Measurements from ENCODE around the gene CUL9.

CUL9 gene

DNA sequence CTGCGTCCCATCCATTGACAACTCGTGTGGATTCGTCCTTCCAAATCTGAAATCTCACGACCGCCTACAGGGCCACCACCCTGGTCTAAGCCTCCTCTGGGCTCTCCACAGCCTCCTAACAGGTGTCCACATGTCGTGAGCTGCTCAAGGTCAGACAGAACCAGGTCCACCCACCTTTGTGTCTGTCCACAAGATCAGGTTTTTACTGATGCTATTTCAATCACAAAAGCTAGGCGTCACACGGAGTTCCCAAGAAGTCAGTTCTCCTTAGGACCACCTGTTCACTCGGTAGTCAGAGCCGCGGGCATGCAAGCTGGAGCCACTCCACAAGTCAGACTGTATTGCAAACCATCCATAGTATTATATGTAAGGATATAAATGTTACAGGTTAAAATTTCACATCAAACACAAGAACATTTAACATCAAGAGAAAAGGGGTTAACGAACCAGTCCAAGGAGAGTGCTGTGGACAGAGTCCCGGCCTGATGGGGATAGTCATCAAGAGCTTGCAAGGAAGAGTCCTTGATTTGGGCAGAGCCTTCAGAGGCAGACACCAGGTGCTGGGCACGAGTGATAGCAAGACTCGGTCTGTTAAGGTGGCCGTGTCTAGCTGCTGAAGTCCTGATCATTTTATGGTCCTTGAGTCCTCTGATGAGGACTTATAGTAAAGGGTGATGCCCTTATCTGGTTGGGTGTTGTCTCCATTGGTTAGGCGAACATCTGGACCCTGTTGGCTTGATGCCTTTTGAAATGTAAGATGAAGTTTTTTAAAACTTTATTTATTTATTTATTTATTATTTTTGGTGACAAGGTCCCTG, 48.0 kb downstream of the CUL9 start:
- no peak for DNase-seq (ENCODE audit: low read depth)

DNA sequence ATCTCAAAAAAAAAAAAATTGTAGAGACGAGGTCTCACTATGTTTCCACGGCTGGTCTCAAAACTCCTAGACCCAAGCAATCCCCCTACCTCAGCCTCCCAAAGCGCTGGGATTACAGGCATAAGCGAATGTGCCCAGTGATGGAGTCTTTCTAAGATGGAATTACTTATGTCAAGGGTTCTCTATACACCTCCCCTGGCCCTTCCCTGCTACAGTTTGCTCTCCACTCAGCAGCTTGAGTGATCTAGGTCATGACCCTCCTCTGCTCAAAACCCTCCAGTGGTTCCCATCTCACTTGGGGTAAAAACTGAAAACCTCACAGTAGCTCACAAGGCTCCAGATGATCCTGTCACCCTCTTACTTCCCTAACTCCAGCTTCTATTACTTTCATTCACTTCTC, 49.1 kb downstream of the CUL9 start:
- DNase-seq (ENCODE audit: low read depth), result no peak

GRCh38 chr6:43231735-43232450, 49.9 kb downstream of the CUL9 start:
- DNase-seq (ENCODE audit: low read depth), result no peak

GRCh38 chr6:43235841-43236240, 53.8 kb downstream of the CUL9 start:
- DNase-seq (ENCODE audit: low read depth), result no peak

GRCh38 chr6:43239054-43239453, 57.1 kb downstream of the CUL9 start:
- DNase-seq (ENCODE audit: low read depth), result no peak

DNA sequence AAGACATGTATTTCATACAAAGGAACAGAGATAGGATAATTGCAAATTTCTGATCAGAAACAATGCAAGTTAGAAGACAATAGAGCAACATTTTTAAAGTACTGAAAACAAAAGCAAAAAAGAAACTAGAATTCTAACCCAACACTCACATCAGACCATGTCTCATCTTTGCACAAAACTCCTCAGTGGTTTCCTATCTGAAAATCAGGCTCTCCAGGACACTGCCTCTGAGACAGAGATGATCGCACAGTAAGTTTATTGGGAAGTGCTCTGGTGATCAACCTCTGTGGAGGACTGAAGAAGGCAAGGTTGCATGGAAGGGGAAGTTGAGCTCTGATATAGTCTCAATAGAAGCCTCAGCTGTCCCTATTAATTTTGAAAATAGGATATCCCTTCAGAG, 59.0 kb downstream of the CUL9 start:
- DNase-seq (ENCODE audit: low read depth), result no peak

DNA sequence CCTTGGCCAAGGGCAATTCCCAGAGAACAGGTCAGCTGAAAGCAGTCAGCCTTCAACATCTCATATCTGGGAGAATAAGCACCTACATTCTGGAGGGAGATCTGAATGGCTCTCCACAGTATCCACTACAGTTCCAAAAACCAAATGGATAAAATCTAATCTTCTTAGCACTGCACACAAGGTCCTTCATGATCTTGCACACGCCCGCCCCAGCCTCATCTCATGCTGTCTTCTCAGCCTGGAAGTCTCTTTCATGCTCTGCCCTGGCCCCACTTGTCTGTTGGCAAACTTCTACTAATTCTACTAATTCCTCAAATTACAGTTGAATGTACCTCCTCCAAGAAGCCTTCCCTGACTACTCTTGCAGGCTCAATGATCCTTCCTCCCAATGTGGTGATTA, 59.5 kb downstream of the CUL9 start:
- no peak for DNase-seq (ENCODE audit: low read depth)

DNA sequence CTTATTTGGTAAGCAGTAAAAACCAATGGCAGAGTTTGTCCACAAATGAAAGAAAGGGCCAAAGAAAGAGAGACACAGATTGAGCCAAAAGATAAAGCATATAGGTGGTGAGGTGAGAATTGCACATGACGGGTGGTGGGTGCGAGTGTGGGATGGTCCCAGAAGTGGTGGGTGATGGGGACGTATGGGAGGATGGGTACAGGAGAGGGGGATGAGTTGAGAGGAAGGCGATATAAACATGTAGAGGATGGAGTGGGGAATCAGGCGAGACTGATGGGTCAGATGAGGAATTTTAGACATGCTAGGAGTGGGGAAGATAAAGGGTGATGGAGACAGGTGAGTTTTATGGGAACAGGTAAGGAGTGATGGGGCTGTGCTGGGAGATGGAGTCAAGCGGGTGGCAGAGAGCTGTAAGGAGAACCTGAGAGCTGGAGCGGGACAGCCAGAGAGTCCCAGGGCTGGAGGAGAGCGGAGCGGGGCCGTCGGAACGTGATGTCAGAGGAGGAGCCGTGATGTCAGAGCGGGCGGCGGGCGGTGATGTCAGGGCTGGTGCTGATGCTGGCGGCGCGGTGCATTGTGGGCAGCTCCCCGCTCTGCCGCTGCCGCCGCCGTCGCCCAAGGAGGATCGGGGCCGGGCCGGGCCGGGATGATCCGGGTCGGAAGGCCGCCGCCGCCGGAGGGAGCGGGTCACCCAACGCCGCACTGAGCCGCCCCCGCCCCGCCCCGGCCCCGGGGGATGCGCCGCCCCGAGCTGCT, 61.1 kb downstream of the CUL9 start, which contains the start of gene TTBK1:
Gene TTBK1 (plus strand): TSS at position 574 of the 756 bp plus-strand sequence. CDS start 3,180 bp downstream, outside the sequence.
- DNase-seq (ENCODE audit: low read depth), result no peak

DNA sequence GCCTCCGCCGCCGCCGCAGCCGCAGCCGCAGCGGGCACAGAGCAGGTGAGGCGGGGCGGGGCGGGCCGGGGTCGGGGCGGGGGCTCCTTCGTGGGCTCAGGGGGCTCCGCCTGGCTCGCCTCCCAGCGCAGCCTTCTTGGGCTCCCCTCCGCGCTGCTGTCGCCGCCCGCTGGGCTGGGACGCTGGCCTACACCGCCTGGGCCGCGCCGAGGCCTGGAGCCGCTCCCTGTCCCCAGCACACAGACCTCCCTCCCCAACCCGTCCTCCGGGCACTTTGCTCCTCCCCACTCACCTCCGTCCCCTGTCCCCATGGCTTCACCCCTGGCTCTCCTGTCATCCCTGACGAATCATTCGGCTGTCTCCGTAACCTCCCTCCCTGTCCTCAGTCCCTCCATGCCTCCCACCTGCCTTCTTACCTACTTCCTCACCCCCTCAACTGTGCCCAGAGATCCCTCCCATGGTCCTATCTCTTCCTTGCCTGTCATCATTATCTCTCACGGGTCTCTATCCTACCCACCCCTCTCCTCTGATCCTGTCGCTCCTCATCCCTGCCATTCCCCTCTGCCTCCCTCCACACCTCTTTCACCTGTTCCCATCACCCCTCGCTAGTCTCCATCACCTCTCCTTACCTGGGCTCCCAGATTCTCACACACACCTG, 61.8 kb downstream of the CUL9 start:
- DNase-seq (ENCODE audit: low read depth), result no peak

GRCh38 chr6:43246301-43247113, 64.5 kb downstream of the CUL9 start:
- no peak for DNase-seq (ENCODE audit: low read depth)

GRCh38 chr6:43247114-43247999, 65.4 kb downstream of the CUL9 start:
- no peak for DNase-seq (ENCODE audit: low read depth)

DNA sequence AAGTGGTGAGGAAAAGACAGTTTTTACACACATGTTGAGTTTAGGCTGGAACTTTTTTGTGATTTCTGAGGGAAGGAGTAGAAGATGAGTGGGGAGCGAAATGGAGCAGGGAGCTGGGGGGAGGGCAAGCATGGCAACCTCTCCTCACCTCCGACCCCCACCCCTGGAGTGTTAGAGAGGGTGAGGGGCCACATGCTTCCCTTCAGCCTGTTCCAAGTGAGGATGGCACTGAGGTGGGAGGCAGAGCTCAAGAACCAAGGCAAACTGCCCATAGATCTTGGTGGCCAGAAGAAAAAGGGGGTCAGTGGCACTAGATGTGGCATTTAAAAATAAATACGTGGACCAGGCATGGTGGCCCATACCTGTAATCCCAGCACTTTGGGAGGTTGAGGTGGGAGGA, 66.1 kb downstream of the CUL9 start:
- DNase-seq (ENCODE audit: low read depth), result no peak

- no peak for DNase-seq (ENCODE audit: low read depth)
Observed at GRCh38 chr6:43248791-43249190, 66.8 kb downstream of the CUL9 start.

DNA sequence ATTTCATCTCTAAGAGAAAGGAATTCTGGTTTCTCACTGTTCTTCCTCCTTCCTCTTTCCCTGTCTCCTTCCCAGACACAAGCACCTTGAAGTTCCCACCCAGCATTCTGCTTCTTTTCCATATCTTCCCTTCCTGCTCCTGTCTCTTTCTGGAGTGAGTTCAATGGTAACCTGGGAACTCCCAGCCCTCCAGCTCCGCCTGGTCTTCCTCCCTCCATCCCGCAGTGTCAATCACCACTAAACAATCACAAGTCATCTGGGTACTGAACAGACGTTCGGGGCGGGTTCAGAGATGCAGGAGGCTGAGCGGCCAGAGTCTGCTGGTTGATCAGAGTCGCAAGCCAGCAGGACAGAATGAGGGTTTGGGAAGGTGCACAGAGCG, 69.0 kb downstream of the CUL9 start:
- DNase-seq (ENCODE audit: low read depth), result no peak

- no peak for DNase-seq (ENCODE audit: low read depth)
Observed at GRCh38 chr6:43253401-43253800, 71.4 kb downstream of the CUL9 start.

DNA sequence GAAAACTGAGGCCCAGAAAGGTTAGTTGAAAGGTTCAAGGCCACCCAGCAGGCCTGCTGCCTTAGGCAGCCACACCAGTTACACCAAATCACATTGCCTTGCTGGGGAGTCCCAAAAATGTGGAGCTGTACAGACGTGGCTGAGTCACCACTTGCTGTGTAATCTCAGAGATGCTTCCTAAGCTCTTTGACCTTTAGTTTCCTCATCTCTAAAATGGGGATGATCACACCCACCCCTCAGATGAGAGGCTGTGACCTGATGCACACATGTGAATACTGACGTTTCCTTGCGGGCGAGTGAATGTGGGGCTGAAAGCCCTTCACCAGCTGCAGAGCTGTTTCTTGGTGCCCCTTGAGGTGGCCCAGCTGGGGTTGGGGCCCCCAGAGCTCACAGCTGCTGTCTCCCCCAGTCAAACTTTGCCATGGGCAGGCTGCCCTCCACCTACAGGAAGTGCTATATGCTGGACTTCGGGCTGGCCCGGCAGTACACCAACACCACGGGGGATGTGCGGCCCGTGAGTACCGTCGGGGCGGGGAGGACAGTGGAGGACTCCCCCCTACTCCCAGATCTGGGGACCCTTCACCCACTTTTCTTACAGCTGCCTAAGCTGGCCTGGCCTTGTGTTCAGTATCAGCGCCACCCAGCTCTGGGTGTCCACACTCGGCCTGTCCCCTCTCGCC, 72.3 kb downstream of the CUL9 start:
- DNase-seq (ENCODE audit: low read depth), result no peak

DNA sequence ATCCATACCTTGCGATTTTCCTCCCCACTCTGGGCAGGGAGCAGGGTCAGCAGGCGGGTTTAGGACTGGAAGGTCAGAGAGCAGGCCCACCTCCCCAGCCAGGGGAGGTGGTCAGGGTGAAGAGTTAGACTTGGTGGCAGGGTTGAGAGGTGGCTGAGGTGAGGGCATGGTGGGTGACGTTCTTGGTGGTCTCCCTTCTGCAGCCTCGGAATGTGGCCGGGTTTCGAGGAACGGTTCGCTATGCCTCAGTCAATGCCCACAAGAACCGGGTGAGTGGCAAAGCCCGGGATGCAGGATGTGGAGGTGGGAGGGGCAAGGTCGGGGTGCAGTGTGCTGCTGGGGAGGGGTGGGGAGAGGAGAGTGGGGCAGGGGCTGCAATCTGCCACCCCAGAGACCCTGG, 72.8 kb downstream of the CUL9 start:
- DNase-seq (ENCODE audit: low read depth), result no peak

DNA sequence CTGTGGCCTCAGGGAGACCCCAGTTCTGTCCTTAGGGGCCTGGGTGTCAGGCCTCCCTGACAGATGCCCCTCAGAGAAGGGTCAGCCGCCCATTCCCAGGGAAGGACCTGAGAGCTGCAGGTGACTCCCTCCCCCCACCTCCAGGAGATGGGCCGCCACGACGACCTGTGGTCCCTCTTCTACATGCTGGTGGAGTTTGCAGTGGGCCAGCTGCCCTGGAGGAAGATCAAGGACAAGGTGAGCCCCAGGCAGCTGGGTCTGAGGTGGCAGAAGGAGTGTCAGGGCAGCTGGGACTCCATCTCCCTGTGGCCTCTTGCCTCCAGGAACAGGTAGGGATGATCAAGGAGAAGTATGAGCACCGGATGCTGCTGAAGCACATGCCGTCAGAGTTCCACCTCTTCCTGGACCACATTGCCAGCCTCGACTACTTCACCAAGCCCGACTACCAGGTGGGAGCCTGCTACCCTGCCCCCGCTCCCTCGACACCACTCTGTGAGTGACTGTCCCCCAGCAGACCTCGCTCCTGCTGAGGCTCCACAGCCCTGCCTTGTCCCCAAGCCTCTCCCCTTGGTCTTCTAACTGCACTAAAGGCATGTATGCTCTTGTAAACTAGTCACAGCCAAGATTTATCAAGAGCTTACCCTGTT, 73.5 kb downstream of the CUL9 start:
- no peak for DNase-seq (ENCODE audit: low read depth)

DNA sequence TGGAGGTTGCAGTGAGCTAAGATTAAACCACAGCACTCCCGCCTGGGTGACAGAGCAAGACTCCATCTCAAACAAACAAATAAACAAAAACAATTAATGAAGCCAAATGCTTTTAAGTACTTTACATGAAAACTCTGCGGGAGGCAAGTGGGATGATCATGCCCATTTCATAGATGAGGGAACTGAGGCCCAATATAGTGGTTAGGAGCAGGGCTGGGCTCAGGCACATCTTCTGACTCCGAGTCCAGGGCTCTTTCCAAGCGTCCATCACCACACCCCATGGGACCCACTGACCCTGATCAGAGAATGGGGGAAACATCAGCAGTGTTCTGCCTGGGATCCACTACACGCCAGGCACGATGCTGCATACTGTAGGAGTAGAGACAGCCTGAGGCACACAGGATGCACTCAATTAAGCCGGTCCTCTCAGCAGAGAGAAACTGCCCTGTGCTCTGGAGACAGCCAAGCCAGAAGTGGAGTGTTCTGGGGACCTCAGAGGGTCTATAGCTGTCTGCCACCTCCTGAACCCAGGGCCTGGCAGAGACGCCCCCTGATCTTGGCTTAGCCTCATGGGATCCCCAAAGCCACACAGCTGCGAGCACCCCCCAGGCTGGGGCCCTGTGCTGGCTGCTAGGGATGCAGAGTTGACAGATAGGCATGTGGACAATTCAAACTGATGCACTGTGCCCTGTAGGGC, 74.8 kb downstream of the CUL9 start:
- DNase-seq (ENCODE audit: low read depth), result no peak

All from GM04504 (cell line).